B cell (primary cell): ENCODE data around the gene PCGF3. TPM values are rescaled to one million over a fixed set of nuclear protein-coding genes. Genes with fewer than 3 reads are reported as not detected.

ENCODE experiments used
- ATAC-seq: fragments of 200-7000 bp; cut with Tn5 transposase; one replicate; pipeline ENCODE4 v1.10.0; 2021; ENCODE audit warnings: low read depth, mild to moderate bottlenecking, moderate number of reproducible peaks, moderate library complexity
- CTCF ChIA-PET: fragments of 350-600 bp; sonication (Branson Sonifier 250); formaldehyde crosslinking; loops from one replicate; lab custom pipeline; 2021; ENCODE audit warnings: antibody characterized with exemption, inconsistent platforms; lab: Charles Lee
- POLR2A ChIA-PET: fragments of 350-600 bp; sonication (Branson Sonifier 250); formaldehyde crosslinking; loops from one replicate; lab custom pipeline; 2021; ENCODE audit warnings: antibody characterized with exemption; lab: Charles Lee
- DNase-seq: peaks from one replicate; pipeline ENCODE4 v3.0.0; 2013
- H2AFZ ChIP-seq: 2 replicates; pipeline ENCODE4 v1.6.1; 2012; ENCODE audit warnings: mild to moderate bottlenecking, low read depth, low read length; ENCODE audit not compliant: insufficient read depth, poor library complexity, severe bottlenecking
- H3K27ac ChIP-seq, 2 donors: 1 replicate in 1 of 2; 2 replicates in 1 of 2; pipeline ENCODE4 v1.5.1; 2012 to 2013; ENCODE audit warnings: low read length in 2 of 2, mild to moderate bottlenecking in 2 of 2, moderate library complexity in 1 of 2
- H3K27me3 ChIP-seq, 4 experiments: fragments of 200-600 bp in 1 of 4; sonication (generic) in 1 of 4; replicated peaks in 1 of 4; 1 replicate in 2 of 4; 2 replicates in 2 of 4; pipeline versions ENCODE4 v1.6.1 to v1.7.0; 2013 to 2016; ENCODE audit warnings: low read length in 3 of 4, mild to moderate bottlenecking in 2 of 4, mixed read lengths in 1 of 4, moderate library complexity in 1 of 4; ENCODE audit not compliant: insufficient read depth in 4 of 4, control insufficient read depth in 3 of 4; ENCODE audit errors: control extremely low read depth in 1 of 4
- H3K36me3 ChIP-seq, 2 experiments: replicated peaks in 1 of 2; 1 replicate in 1 of 2; 2 replicates in 1 of 2; pipeline versions ENCODE4 v1.6.1 to v1.7.1; 2013; ENCODE audit warnings: low read length in 1 of 2; ENCODE audit not compliant: insufficient read depth in 2 of 2, control insufficient read depth in 1 of 2; ENCODE audit errors: control extremely low read depth in 1 of 2, extremely low read depth in 1 of 2
- H3K4me1 ChIP-seq, 2 donors: fragments of 200-600 bp in 1 of 2; sonication (generic) in 1 of 2; 1 replicate in 1 of 2; 2 replicates in 1 of 2; pipeline versions ENCODE4 v1.5.1 to v1.6.1; 2013 to 2017; ENCODE audit warnings: low read length in 2 of 2; ENCODE audit not compliant: control insufficient read depth in 2 of 2, insufficient read depth in 2 of 2
- H3K4me2 ChIP-seq: replicated peaks from 2 replicates; pipeline ENCODE3; 2012; ENCODE audit warnings: mild to moderate bottlenecking, low read depth, low read length; ENCODE audit not compliant: poor library complexity, severe bottlenecking
- H3K4me3 ChIP-seq, 5 experiments: fragments of 200-600 bp in 1 of 5; sonication (generic) in 1 of 5; 1 replicate in 3 of 5; 2 replicates in 2 of 5; pipeline versions ENCODE4 v1.5.1 to v1.7.0; 2011 to 2016; ENCODE audit warnings: low read length in 4 of 5, mild to moderate bottlenecking in 4 of 5, low read depth in 2 of 5, control low read depth in 1 of 5, moderate library complexity in 1 of 5; ENCODE audit not compliant: insufficient read depth in 1 of 5; ENCODE audit errors: control extremely low read depth in 1 of 5, extremely low read depth in 1 of 5
- H3K79me2 ChIP-seq: fragments of 200-600 bp; sonication (generic); one replicate; pipeline ENCODE4 v1.6.0; 2016; ENCODE audit warnings: low read length; ENCODE audit not compliant: control insufficient read depth, insufficient read depth
- H3K9ac ChIP-seq: fragments of 200-600 bp; sonication (generic); 2 replicates; pipeline ENCODE4 v1.6.1; 2017; ENCODE audit warnings: mild to moderate bottlenecking, low read length, moderate library complexity
- H3K9me3 ChIP-seq, 3 donors: one replicate each; pipeline versions ENCODE4 v1.6.1 to v1.7.1; 2013; ENCODE audit warnings: low read length in 2 of 3; ENCODE audit not compliant: control insufficient read depth in 2 of 3, insufficient read depth in 1 of 3; ENCODE audit errors: control extremely low read depth in 1 of 3
- H4K20me1 ChIP-seq: 2 replicates; pipeline ENCODE4 v1.6.0; 2012; ENCODE audit warnings: mild to moderate bottlenecking, low read length; ENCODE audit not compliant: insufficient read depth, control insufficient read depth, poor library complexity, severe bottlenecking
- H3K27ac Mint-ChIP-seq: one replicate; pipeline ENCODE4 v1.8.0; 2021; ENCODE audit warnings: mixed read lengths
- H3K27me3 Mint-ChIP-seq: one replicate; pipeline ENCODE4 v1.8.0; 2021; ENCODE audit warnings: mixed read lengths
- H3K4me1 Mint-ChIP-seq: one replicate; pipeline ENCODE4 v1.8.0; 2021; ENCODE audit warnings: mixed read lengths
- H3K4me3 Mint-ChIP-seq: one replicate; pipeline ENCODE4 v1.8.0; 2021; ENCODE audit warnings: mixed read lengths
- H3K9me3 Mint-ChIP-seq: one replicate; pipeline ENCODE4 v1.8.0; 2022; ENCODE audit warnings: mixed read lengths; ENCODE audit not compliant: insufficient read depth
- EZH2 ChIP-seq: IDR thresholded peaks from 2 replicates; pipeline ENCODE4 v1.6.1; 2012; ENCODE audit warnings: borderline replicate concordance, low read depth, mild to moderate bottlenecking, moderate library complexity, low read length; ENCODE audit not compliant: insufficient read depth, poor library complexity, severe bottlenecking
- WGBS: methylation state at CpG from one replicate; pipeline ENCODE4 v1.1.5; 2013; ENCODE audit warnings: missing lambda C conversion rate; ENCODE audit not compliant: insufficient coverage; 5-methylcytosine and 5-hydroxymethylcytosine counted together
- intact Hi-C: fragments of 100-400 bp; cut with micrococcal nuclease; formaldehyde crosslinking; loops from one replicate; pipeline ENCODE4 v1.10.0; 2022
- polyA plus RNA-seq: library from polyadenylated mRNA; depleted of rRNA; stranded (reverse); fragments of >200 nt; gene quantifications from 2 replicates; pipeline ENCODE4 v1.2.3, GENCODE V29; 2012
- total RNA-seq, 2 donors: library from RNA; stranded (reverse); fragments of 120-200 nt in 1 of 2; gene quantifications; 1 replicate in 1 of 2; 2 replicates in 1 of 2; pipeline versions ENCODE4 v1.2.3 to v1.2.4, GENCODE V29; 2013 to 2022
- TF ChIP-seq, protein P1 (sequence below): fragments of 200-600 bp; IDR thresholded peaks from one replicate; pipeline ENCODE4 v1.8.0; 2022; ENCODE audit warnings: antibody characterized with exemption, mild to moderate bottlenecking

Gene PCGF3
- total and polyA plus RNA-seq, 2 donors (not counting 1 experiment from before 2014, with no cell fraction given), result 65.7 to 90.3 TPM

DNA sequence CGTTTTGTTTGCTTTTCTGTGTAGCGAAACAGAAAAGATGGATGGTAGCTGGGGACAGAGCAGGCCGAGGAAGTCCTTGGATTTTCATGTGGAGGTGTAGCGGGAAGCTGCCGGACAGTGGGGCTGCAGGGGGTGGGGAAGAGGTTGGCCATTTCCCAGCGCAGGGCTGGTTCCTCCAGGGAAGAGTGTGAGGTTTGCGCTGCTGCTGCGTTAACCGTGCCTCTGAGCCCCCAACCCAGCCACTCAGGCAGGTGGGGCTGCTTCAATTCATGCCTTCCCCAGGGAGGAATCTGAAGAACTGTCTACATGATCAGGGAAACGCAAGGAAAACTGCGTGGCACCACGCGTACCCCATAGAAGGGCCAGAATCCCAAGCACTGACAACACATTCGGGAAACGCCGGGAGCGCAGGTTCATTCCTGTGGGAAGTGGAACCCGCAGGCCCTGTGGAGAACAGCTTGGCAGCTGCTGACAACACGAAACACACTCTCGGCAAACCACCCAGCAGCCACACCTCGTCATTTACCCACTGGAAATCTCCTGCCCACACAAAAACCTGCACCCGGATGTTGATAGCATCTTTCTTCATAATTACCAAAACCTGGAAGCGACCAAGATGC lies 57.7 kb downstream of the PCGF3 start:
- H2AFZ ChIP-seq, result no peak overlapping the region
- no peak for ATAC-seq
- H3K9ac ChIP-seq, result no peak overlapping the region
- ChIA-PET CTCF (interaction anchor here (1.4 kb wide), 1 partner anchor 224 kb away, joined by 3 read pairs; the partner anchor contains the start of gene IDUA), POLR2A (no interaction called here)
- intact Hi-C loops, result no loop called here
- H3K79me2 ChIP-seq, result peaks cover 32% of the 10 kb centered on the region
- H3K27me3 ChIP-seq, result no peaks in the 10 kb centered on the region
- peaks cover 0 to 57% of the 10 kb centered on the region in 2 experiments for H3K36me3 ChIP-seq
- peaks cover 76% of the 10 kb centered on the region for H4K20me1 ChIP-seq
- H3K27ac ChIP-seq, result no peak overlapping the region
- H3K9me3 ChIP-seq, result peaks cover 0 to 5% (median 0%) of the 10 kb centered on the region in 3 donors
- no peak for DNase-seq
- no peaks in the 10 kb centered on the region for H3K4me1 ChIP-seq
- H3K27me3 Mint-ChIP-seq, result no peaks in the 10 kb centered on the region
- TF ChIP-seq, protein P1, sequence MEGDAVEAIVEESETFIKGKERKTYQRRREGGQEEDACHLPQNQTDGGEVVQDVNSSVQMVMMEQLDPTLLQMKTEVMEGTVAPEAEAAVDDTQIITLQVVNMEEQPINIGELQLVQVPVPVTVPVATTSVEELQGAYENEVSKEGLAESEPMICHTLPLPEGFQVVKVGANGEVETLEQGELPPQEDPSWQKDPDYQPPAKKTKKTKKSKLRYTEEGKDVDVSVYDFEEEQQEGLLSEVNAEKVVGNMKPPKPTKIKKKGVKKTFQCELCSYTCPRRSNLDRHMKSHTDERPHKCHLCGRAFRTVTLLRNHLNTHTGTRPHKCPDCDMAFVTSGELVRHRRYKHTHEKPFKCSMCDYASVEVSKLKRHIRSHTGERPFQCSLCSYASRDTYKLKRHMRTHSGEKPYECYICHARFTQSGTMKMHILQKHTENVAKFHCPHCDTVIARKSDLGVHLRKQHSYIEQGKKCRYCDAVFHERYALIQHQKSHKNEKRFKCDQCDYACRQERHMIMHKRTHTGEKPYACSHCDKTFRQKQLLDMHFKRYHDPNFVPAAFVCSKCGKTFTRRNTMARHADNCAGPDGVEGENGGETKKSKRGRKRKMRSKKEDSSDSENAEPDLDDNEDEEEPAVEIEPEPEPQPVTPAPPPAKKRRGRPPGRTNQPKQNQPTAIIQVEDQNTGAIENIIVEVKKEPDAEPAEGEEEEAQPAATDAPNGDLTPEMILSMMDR, result no peak
- no peak for TF ChIP-seq EZH2
- H3K4me3 ChIP-seq, result no peak overlapping the region
- no peak overlapping the region for H3K4me3 Mint-ChIP-seq
- 99% methylated on average over 19 of the region's 23 CpGs for WGBS
- H3K27ac Mint-ChIP-seq, result no peak overlapping the region
- H3K4me1 Mint-ChIP-seq, result peaks cover 5% of the 10 kb centered on the region
- no peak overlapping the region for H3K4me2 ChIP-seq
- H3K9me3 Mint-ChIP-seq, result no peaks in the 10 kb centered on the region

DNA sequence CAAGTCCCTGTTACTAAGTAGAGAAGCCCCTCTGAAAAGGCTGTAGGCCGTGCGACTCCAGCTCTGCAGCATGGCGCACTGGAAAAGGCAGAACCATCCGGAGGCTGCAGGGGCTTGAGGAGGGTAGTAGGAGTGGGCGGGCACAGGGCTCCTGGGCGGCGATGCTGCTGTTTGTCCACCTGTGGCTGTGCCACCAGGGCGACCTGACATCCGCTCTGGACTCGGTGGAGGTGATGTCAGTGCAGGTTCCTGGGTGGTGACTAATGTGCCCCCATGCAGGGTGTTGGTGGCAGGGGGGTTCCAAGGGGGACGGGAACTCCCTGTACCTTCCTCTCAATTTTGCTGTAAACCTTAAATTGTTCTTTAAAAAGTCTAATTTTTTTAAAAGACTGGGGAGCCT lies 58.3 kb downstream of the PCGF3 start:
- no peak overlapping the region for H3K9ac ChIP-seq
- H3K4me1 ChIP-seq, result no peaks in the 10 kb centered on the region
- Mint-ChIP-seq H3K4me3 (no peak overlapping the region), H3K9me3 (no peaks in the 10 kb centered on the region), H3K27me3 (no peaks in the 10 kb centered on the region), H3K4me1 (peaks cover 5% of the 10 kb centered on the region), H3K27ac (no peak overlapping the region)
- peaks cover 0 to 5% (median 0%) of the 10 kb centered on the region in 3 donors for H3K9me3 ChIP-seq
- peaks cover 80% of the 10 kb centered on the region for H4K20me1 ChIP-seq
- H3K79me2 ChIP-seq, result peaks cover 37% of the 10 kb centered on the region
- TF ChIP-seq, protein P1, result no peak
- no peak for TF ChIP-seq EZH2
- ATAC-seq (no peak), DNase-seq (no peak)
- no peak overlapping the region for H3K27ac ChIP-seq
- no peak overlapping the region for H2AFZ ChIP-seq
- H3K27me3 ChIP-seq, result no peaks in the 10 kb centered on the region
- H3K36me3 ChIP-seq, result peaks cover 0 to 59% of the 10 kb centered on the region in 2 experiments
- H3K4me3 ChIP-seq, result no peak overlapping the region
- 98% methylated on average over 5 of the region's 11 CpGs for WGBS
- no peak overlapping the region for H3K4me2 ChIP-seq
- POLR2A ChIA-PET, result no interaction called here
- CTCF ChIA-PET, result interaction anchor here (1.4 kb wide), 1 partner anchor 223 kb away, joined by 3 read pairs; the partner anchor contains the start of gene IDUA
- intact Hi-C loops, result no loop called here
